HG03432 (cell line): Measurements from ENCODE around the gene EME1.
A peak's percentile ranks its signal among the peaks of the same experiment; 100 is the strongest.

Experiments
- ATAC-seq: cut with Tn5 transposase; IDR thresholded peaks from one replicate; pipeline ENCODE4 v1.9.1; 2021; ENCODE audit warnings: mild to moderate bottlenecking, moderate library complexity; ENCODE audit not compliant: unreplicated experiment

EME1 gene

DNA sequence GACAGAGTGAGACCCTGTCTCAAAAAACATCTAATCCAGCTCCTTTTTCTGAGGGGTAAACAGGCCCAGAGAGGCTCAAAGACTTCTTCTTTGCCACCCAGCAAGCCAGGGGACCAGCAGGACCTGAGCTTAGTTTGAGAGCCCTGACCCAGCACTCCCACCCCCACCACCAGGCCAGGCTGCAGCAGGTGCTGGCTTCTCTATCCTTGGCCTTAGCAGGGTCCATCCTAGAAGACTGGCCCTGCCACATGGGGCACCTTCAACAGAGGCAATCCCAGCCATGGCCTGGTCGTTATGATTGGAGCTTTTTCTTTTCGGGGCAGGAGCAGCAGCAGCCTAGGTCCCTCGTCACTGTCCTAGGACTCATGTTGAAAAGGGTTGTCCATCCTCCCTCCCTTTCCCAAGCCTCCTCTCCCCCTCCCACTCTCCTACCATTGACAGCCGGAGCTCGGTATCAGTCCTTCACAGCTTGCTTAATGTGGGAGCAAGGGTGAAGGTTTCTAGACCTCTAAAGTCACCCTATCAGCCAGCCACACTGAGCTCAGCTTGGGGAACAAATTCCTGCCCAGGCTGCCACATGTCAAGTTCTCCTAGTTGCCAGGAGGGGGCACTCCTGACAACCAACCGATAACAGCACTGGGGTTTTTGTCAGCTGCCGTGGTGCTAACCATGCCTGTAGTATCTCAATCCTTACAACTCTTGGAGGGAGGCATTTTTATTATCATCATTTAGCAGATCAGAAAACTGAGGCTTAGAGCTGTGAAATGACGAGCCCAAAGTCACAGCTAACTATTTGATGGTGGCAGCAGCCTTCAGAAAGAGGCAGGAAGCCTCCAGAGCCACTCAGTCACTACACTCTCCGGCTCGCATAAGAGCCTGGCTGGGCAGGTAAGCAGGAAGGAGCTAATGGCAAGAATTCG is 11.2 kb upstream of the EME1 start:
- ATAC-seq, result peak; percentile 66

DNA sequence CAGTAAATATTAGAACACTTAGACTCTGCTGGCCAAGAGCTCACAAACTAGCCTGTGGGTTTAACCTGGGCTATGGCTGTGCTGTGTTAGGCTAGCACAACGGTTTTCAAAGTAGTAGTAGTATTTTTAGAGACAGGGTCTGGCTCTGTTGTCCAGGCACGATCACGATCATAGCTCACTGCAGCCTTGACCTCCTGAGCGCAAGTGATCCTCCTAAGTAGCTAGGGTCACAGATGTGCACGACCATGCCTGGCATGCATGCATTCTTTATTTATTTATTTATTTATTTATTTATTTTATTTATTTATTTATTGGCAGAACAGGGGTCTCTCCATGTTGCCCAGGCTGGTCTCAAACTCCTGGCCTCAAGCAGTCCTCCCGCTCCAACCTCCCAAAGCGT is 10.4 kb upstream of the EME1 start:
- ATAC-seq, result no peak

DNA sequence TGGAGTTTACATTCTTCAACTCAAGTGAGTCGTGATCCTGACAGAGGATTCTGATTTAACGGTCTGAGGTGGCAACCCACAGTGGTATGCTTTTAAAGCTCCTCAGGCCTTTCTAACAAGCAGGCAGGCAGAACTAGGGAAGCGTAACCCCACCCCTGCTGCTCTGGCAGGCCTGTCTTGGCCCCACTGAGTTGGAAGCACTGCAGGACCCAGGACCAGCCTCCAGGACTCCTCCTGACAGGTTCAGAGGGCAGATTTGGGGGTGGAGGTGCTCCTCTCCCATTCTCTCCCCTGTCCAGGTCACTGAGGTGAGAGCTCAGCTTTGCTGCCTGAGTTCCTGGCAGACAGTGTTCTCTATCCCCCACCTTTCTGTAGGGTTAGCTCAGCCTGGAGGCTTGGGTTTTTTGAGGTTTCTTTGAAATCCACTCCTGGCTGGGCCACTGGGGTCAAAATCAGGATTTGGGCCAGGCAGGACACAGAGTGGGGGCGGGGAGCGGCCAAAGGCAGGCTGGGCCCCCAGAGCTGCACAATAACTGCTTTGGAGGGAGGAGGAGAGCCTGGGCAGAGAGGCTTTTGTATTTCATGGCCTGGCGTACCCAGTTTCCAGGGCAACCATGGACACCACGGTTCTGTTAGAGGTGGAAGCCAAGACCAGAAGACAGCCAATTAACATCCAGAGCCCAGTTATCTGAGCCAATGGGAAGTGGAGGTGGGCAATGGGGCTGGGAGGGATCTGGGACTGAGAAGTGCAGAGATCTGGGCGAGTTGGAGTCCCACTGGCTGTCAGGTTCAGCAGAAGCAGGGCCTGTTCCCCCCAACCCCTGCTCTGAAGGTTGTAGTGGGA is 9.6 kb upstream of the EME1 start:
- no peak for ATAC-seq

DNA sequence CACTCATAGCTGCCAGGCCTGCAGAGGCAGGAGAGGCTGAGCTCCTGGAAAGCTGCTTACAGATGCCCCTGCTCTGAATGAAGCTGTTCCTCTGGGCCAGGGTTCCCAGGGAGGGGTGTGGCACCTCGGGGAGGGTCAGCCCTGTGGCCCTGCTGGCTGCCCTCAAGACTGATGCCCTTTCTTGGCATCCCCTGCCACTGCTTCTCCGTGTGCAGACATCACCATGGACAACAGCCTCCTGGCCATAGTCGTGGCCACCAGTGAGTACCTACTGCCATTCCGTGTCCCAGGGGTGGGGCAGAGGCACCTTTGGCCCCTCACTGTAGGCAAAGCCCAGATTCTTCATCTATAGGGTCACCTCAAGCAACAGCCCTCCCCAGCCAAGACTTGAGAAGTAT is 9.0 kb upstream of the EME1 start:
- no peak for ATAC-seq

DNA sequence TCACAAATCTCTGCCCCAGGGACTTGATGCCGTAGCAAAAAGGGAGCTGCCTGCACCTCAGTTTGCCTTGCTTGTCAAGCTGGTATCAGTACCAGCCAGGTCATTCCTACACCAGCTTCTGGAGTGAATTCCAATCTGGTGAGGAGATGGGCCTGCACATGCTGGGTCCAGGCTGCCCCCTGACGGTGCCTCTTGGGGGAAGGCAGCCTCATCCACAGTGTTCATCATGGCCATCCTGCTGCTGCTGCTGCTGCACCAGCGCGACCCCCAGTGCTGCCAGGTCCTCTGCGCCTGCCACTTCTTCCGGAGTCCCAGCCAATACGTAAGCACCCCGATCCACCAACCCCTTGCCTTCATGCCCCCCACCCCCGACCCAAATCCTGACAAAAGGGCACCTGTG is 8.3 kb upstream of the EME1 start:
- ATAC-seq, result no peak

DNA sequence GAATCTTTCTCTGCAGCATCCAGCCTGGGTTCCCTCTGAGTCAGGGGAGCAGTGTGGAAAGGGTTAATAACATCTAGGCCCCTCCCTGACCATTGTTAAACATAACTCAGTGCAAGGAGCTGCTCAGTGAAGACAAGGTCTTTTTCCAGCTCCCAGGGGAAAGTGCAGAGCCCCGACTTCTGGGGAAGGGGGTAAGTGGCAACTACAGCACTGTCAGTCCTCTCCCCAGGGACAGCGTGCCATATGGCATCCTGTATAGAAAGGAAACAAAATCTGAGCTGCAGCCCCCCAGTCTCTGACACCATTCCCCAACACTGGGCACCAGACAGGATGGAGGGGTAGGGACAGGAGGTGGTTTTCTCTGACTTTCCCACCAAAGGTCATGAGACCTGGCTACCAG is 7.9 kb upstream of the EME1 start:
- ATAC-seq, result no peak

DNA sequence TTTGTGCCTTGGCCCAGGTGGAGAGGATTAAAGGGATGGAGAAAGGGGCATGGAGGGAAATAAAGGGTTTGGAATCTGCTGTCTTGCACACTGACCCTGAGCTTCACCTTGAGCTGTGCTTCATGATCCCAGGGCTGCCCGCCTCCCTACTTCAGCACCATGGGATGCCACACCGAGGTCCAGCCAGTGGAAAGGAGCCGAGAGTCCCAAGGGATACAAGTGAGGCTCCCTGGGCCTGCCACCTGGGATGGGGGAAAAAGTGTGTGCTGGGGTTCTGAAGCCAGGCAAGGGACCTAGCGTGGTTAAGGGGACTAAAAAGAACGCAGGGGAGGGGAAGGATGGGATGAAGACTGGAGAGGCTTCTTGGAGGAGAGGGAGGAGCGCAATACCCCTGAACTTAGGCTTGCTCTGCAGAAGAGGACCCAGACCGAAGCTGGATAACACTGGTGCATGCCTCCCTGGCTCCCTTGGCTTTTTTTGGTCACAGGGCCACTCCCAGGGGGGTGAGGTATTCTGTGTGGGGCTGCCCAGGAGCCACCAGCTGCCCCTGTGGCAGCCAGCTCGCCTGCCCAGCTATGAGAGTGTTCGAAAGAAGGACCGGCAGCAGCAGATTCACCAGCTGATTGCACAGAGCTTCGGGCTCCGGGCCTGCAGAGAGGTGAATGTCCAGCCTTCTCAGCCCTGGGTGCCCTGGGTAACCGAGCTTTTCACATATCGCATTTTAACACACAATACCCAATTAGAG is 7.2 kb upstream of the EME1 start:
- ATAC-seq, result no peak

DNA sequence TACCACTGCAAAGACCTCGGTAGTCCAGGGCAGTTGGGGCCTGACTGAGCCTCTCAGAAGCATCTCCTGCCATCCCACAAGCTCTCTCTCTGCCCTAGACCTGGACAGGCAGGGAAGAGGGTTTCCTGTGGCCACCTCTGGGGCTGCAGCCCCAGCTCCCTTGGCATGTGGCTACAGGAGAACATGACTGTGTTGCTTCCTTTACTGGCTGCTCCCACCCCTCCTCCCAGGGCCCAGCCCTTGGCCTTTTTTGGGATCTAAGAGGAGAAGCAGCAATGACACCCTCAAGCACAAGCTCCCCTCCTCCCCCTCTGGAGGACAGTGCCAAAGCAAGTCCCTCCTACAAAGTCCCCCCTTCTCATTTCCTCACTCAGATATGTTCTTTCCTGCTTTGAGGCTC is 5.6 kb upstream of the EME1 start:
- ATAC-seq, result no peak

DNA sequence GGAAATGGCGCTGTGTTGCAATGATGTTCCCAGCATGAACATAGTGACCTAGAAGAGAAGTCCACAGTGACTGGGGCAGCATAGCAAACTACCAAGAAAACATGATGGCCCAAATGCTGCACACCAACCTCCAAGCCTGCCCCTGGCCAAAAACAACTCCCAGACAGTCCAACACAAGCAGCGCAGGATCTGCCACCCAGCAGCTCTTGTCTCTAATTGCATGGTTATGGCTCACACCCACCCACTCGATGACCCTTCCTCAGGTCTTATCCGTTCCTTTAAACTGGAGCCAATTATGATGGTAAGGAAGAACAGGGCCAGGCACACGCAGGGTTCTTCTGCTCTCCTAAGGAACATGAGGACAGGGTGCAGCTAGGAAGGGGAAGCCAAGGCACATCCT is 3.0 kb upstream of the EME1 start:
- ATAC-seq, result no peak

DNA sequence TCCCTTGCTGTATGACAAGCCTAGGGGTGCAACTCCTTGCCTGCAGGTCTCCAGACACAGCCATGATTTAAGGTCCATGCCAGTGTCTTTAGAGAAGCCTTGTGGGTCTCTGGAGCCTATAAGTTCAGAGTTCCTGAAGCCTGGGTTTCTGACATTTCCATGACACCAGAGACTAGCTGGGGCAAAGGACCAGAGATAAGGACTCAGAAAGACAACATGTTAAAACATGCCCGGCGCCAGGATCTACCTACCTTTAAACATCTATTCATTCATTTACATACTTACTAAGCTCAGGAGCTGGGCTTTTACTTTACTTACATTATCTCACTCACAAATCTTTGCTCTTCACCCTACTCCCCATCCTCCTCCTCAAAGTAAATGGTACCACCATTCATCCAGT is 1.5 kb upstream of the EME1 start:
- ATAC-seq, result no peak

DNA sequence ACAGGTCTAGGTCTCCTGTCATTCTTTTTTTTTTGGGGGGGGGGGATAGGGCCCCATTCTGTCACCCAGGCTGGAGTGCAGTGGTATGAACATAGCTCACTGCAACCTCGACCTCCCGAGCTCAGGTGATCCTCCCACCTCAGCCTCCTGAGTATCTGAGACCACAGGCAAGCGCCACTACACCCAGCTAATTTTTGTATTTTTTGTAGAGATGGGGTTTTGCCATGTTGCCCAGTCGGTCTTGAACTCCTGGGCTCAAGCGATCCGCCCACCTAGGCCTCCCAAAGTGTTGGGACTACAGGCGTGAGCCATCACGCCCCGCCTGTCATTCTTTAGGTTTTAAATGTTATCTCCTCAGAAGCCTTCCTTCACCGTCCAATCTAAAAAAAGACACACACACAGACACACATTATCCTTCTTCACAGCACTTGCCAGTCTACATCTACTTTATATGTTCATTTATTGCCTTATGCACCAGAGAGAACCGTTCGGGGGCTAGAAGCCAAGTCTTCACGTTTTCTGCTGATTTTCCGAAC is 739 bp upstream of the EME1 start:
- ATAC-seq, result no peak

DNA sequence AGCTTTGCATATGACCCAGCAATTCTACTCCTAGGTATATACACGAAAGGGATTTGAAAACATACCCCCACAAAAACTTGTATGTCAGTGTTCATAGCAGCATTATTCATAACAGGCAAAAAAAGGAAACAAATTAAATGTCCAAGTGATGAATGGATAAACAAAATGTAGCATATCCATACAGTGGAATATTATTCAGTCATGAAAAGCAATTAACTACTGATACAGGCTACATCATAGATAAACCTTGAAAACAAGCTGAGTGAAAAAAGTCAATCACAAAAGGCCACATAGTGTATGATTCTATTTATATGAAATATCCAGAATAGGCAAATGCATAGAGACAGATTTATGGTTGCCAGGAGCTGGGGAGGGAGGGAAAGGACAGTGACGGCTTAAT is 676 bp downstream of the EME1 start:
- no peak for ATAC-seq

DNA sequence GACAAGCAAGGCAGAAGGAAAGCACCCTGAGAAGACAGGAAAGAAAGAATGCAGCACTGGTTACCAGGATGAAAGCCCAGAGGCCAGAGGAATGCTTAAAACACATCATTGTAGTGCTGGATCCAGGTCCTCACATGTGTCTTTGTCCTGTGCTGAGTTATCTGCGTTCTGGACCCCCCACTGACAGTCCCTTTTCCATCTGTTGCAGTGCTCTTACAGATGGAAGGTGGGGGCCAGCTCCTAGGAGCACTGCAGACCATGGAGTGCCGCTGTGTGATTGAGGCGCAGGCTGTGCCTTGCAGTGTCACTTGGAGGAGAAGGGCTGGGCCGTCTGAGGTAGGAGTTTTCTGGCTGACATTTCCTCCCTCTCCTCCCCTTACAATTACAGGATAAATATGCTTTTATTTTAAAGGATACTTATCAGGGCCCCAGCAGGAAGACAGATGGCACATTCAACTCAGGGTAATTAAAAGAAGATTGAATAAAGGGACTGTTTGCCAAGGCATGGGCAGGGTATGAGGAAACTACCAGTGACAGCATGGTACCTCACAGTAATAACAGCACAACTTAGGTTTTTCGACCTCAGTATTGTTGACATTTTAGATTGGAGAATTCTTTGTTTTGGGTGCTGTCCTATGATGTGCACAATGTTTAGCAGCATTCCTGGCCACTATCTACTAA is 3.0 kb downstream of the EME1 start:
- ATAC-seq, result no peak

DNA sequence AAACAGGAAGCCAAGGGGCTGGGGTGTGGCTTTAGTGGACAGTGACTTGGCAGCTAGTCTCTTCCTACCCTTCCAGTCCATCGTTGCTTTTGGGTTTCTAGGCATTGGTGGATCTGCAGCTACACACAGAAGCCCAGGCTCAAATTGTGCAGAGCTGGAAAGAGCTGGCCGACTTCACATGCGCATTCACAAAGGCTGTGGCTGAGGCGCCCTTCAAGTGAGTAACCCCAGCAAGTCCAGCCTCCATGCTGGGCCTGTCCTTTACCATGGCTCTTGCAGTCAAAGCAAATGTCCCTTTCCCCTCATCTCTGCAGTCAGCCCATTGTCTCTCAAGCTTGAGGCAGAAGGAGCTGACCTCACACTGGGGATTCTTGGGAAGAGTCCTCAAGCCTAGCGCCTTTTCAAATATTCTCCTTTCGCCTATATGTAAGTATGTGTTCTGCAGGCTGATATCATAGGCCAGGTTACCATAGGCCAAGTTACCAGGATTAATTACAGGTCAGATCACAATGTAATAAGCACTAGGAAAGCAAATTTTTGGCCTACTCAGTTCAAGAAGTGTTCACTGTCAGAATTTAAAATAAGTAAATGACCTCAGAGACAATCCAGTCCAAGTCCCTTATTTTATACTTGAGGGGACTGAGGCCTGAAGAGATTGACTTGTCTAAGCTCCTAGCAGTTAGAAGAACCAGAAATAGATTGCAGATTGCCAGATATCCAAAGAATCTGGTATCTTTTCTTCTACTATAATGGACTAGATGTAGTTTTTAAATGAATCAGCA is 6.5 kb downstream of the EME1 start:
- ATAC-seq, result no peak

DNA sequence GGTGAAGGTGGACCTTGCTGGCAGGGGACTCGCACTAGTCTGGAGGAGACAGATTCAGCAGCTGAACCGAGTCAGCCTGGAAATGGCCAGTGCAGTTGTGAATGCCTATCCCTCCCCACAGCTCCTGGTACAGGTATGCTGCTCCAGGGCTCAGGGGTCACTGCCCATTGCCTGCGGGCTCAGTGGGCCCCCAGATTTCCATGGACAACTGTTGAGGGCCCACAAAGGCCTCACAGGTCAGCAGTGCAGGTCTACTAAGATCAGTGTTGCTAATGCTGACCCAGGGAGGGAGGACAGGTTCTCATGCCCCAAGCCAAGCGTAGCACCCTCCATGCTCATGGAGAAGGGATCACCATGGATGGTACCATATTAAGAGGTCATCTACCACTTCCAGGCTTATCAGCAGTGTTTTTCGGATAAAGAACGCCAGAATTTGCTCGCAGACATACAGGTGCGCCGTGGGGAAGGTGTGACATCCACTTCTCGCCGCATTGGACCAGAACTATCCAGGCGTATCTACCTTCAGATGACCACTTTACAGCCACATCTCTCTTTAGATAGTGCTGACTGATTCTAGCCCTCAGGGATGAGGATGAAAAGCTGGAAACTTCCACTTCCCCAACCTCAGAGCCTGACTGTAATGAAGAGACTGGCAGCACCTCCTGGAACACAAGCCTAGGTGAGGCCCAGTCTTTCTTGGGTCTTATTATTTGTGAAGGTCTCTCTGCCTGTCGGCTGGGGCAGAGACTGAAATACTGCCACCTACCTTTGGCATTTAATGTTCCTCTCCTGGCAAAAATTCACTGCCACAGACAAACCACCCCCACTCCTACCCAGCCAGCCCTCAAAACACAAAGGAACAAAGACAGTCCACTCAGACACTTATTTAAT is 7.6 kb downstream of the EME1 start:
- ATAC-seq, result no peak

DNA sequence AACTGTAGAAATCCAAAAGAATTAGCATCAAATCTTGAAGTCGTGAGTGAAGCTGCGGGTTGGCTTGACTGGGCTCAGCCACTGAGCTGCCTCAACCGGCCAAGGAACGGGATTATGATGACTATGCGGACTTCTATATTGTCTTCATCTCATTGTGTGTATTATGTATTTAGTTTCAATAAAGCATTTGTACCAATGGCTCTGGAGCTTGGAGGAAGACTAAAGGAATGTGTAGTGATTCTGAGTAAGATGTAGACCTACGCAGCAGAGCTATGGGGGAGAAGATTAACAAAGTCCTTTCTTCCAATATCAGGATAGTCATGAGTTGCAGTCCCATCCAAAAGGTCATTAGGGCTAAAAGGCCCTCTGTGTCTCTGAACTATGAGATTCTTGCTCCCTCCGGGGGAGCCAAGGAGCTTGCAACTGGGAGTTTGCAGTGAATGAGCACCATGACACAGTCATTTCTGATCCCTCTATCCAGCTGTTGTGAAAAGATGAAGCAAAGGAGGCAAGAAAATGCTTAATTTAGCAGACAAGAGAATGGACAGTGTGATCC is 8.3 kb downstream of the EME1 start:
- no peak for ATAC-seq

DNA sequence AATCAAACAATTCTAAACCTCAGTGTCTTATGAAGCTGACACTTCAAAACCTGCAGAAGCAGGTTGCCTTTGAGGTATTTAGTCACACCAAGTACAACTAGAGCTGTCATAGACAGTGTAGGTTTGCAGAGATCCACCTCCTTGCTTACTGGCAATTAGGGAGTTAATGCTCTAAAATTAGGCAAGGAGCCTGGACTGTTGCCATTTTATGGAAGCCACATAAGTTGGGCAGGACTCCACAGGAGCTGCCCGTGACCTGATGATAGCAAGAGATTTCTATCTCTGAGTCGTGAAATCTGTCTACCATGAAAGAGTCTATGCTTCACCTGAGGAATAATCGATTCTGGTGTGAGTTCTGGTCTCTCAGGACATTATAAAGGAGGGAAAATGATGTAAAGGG is 8.9 kb downstream of the EME1 start:
- no peak for ATAC-seq

DNA sequence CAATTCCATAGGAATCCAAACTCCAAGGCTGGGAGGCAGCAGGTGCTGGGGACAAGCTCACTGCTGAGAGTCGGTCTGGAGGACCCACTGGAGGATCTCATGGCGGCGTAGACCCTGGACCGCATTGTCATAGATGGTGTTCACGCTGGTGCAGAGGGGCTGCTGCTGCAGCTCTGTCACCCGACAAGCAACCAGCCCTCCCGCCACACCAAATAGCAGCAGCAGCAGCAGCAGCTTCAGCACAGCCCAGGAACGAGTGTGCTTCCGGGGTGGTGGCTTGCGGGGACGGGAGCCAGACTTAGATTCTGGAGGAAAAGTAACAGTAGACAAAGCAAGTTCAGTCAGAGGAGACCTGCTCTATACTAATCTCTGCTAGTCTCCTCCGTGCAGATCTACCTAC is 9.9 kb downstream of the EME1 start:
- no peak for ATAC-seq

DNA sequence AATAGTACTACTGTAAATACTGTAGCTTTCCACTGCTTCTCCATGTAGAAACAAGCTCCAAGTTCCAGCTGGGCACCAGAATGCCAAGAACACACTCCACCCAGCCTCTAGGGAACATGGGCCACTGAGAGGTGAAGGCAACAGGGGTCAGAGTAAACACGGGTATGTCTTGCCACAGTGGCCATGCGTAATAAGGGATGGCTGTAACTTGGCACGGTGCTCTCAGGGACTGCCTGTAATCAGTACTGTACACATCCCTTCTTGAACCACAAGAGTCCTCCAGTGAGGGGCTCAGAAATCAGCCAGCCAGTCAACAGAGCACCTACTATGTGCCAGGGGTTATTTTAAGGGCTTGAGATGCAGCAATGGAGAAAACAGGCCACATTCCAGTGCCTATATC is 13.5 kb downstream of the EME1 start:
- no peak for ATAC-seq
